ENCODE data around the gene SNX18.
"Not testable (repeated sequence)": the region's sequence is repeated elsewhere in the genome, so short reads cannot be mapped to it uniquely, and the experiment has no call there.

Gene SNX18, protein sequence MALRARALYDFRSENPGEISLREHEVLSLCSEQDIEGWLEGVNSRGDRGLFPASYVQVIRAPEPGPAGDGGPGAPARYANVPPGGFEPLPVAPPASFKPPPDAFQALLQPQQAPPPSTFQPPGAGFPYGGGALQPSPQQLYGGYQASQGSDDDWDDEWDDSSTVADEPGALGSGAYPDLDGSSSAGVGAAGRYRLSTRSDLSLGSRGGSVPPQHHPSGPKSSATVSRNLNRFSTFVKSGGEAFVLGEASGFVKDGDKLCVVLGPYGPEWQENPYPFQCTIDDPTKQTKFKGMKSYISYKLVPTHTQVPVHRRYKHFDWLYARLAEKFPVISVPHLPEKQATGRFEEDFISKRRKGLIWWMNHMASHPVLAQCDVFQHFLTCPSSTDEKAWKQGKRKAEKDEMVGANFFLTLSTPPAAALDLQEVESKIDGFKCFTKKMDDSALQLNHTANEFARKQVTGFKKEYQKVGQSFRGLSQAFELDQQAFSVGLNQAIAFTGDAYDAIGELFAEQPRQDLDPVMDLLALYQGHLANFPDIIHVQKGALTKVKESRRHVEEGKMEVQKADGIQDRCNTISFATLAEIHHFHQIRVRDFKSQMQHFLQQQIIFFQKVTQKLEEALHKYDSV

DNA sequence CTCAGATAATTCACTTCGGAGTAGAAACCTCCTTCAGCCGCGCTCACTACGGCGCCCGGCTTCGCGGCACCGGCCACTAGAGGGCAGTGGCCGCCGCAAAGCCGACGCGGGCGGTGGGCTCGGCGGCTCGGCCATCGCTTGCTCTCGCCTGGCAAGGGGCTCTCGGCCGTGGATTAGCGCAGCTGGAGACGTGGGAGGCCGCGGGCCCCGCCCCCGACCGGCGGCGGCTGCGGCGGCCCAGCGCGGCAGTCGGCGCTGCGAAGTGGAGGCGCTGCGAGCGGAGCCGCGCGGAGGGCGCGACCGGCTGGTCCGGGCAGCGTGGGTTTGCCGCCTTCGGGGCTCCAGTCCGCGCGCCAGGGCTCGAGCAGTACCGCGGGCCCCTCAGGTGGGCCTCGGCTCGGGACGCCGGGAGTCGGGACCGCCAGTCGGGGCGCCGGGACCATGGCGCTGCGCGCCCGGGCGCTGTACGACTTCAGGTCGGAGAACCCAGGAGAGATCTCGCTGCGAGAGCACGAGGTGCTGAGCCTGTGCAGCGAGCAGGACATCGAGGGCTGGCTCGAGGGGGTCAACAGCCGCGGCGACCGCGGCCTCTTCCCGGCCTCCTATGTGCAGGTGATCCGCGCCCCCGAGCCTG lies at the start of gene SNX18:
SNX18 (plus strand) TSS at position 248 of the 634 bp plus-strand sequence; CDS start at position 442, 194 bp downstream.
- ATAC-seq (peak; percentile 87), DNase-seq (peak; percentile 88)
- Mint-ChIP-seq H3K27ac (no peak within 1 kb of the TSS), H3K4me3 (peak within 1 kb of the TSS; percentile 83), H3K4me1 (peaks cover 39% of the 10 kb centered on the region), H3K9me3 (no peaks in the 10 kb centered on the region), H3K27me3 (peaks cover 2% of the 10 kb centered on the region), H3K36me3 (ENCODE audit: low read depth) (no peaks in the 10 kb centered on the region)

DNA sequence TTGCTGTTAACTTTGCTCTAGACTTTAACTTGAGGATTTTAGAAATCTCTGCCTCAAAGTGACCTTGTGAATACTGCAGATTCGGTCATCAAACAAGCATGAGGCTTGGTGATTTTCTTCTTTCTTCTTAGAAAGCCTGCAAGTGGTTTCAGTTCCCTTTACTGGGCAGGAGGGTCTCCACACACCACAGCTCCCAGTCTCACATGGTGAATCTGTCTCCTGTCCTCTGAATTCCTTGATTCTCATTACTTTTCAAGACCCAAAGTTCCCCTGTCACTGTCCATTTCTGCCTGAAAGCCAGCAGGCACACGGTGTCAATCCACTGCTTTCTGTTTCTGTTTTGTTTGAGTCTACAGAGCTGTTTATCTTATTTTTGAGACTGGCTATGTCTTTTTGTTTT lies 47.9 kb upstream of the SNX18 start:
- H3K4me1 Mint-ChIP-seq: peaks cover 7% of the 10 kb centered on the region
- H3K27ac Mint-ChIP-seq: no peak overlapping the region
- ATAC-seq (no peak), DNase-seq (no peak)
- H3K9me3 Mint-ChIP-seq: no peaks in the 10 kb centered on the region
- peaks cover 1% of the 10 kb centered on the region for H3K27me3 Mint-ChIP-seq
- H3K36me3 Mint-ChIP-seq (ENCODE audit: low read depth): no peaks in the 10 kb centered on the region
- no peak overlapping the region for H3K4me3 Mint-ChIP-seq

DNA sequence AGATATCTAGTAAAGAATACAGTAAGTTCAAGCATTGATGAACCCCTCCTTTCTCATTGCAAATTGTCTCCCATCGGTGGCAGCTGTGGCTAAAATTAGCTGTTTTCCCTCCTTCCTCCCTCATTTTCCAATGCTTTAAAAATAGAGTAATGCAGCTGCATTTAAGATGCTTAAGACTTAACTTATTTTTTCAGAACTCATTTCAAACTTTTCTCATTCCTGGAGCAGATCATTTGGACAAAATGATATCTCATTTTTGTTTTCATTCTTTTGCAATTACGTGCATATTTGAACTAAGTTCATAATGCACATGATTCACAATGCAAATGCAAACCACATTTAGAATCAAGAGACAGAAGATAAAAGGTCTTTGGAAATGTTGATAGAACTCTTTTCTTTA lies 47.4 kb upstream of the SNX18 start:
- Mint-ChIP-seq H3K36me3 (ENCODE audit: low read depth) (no peaks in the 10 kb centered on the region), H3K9me3 (no peaks in the 10 kb centered on the region), H3K4me1 (peaks cover 7% of the 10 kb centered on the region), H3K27me3 (peaks cover 1% of the 10 kb centered on the region), H3K4me3 (no peak overlapping the region), H3K27ac (no peak overlapping the region)
- DNase-seq (no peak), ATAC-seq (no peak)

GRCh38 chr5:54470677-54471076 lies 46.9 kb upstream of the SNX18 start:
- Mint-ChIP-seq H3K36me3 (ENCODE audit: low read depth) (no peaks in the 10 kb centered on the region), H3K9me3 (no peaks in the 10 kb centered on the region), H3K27ac (no peak overlapping the region), H3K4me3 (no peak overlapping the region), H3K4me1 (peaks cover 7% of the 10 kb centered on the region), H3K27me3 (peaks cover 1% of the 10 kb centered on the region)
- no peak for ATAC-seq
- no peak for DNase-seq

DNA sequence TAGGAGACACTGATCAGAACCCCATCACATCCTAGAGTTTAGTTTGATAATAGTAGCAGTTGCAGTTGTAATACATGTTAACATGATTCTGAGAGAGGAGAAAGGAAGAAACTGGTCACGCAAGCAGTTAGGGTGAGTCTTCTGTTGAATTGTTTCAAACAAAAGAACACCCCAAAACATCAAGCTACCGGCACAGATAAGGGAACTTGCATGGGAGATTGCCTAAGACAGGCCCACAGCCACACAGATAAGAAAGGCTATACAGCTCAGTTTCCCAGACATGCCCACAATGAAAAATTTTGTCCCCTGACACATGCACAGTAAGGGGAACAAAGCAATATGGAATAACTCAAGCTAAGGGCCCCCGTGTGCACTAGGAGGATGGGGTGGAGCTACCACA lies 46.2 kb upstream of the SNX18 start:
- DNase-seq: no peak
- no peak for ATAC-seq

GRCh38 chr5:54476682-54477081 lies 40.9 kb upstream of the SNX18 start:
- Mint-ChIP-seq H3K4me1 (no peaks in the 10 kb centered on the region), H3K9me3 (no peaks in the 10 kb centered on the region), H3K27me3 (peaks cover 11% of the 10 kb centered on the region), H3K36me3 (ENCODE audit: low read depth) (no peaks in the 10 kb centered on the region), H3K4me3 (no peak overlapping the region), H3K27ac (no peak overlapping the region)
- DNase-seq (no peak), ATAC-seq (no peak)

More for the DNA sequence above, 46.2 kb upstream of the SNX18 start:
- no peaks in the 10 kb centered on the region for H3K9me3 Mint-ChIP-seq
- H3K27ac Mint-ChIP-seq: no peak overlapping the region
- H3K4me3 Mint-ChIP-seq: no peak overlapping the region
- peaks cover 3% of the 10 kb centered on the region for H3K27me3 Mint-ChIP-seq
- peaks cover 7% of the 10 kb centered on the region for H3K4me1 Mint-ChIP-seq
- H3K36me3 Mint-ChIP-seq (ENCODE audit: low read depth): no peaks in the 10 kb centered on the region

GRCh38 chr5:54477941-54478478 lies 39.5 kb upstream of the SNX18 start:
- Mint-ChIP-seq H3K36me3 (ENCODE audit: low read depth) (no peaks in the 10 kb centered on the region), H3K4me3 (no peak overlapping the region), H3K27me3 (peaks cover 11% of the 10 kb centered on the region), H3K9me3 (no peaks in the 10 kb centered on the region), H3K27ac (no peak overlapping the region), H3K4me1 (no peaks in the 10 kb centered on the region)
- ATAC-seq (no peak), DNase-seq (no peak)

DNA sequence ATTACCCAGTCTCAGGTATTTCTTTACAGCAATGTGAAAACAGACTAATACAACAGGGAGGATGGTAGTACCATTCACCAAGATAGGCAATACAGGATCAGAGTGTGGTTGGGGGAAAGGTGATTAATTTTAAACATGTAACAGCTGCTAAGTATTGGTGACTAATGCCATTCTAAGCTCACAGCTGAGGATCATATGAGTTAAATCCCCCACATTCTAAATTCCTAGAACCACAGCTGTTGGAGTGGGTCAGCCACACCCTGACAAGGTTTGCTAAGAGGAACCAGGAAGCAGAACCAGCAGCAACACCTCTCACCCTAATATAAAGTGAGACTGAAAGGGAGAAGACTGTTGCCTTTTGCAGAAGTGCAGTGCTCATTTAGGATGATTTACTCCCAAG lies 37.3 kb upstream of the SNX18 start:
- peaks cover 11% of the 10 kb centered on the region for H3K27me3 Mint-ChIP-seq
- H3K36me3 Mint-ChIP-seq (ENCODE audit: low read depth): no peaks in the 10 kb centered on the region
- H3K27ac Mint-ChIP-seq: peak overlapping the region; percentile 31
- H3K4me3 Mint-ChIP-seq: no peak overlapping the region
- no peaks in the 10 kb centered on the region for H3K9me3 Mint-ChIP-seq
- ATAC-seq: no peak
- no peak for DNase-seq
- H3K4me1 Mint-ChIP-seq: no peaks in the 10 kb centered on the region

DNA sequence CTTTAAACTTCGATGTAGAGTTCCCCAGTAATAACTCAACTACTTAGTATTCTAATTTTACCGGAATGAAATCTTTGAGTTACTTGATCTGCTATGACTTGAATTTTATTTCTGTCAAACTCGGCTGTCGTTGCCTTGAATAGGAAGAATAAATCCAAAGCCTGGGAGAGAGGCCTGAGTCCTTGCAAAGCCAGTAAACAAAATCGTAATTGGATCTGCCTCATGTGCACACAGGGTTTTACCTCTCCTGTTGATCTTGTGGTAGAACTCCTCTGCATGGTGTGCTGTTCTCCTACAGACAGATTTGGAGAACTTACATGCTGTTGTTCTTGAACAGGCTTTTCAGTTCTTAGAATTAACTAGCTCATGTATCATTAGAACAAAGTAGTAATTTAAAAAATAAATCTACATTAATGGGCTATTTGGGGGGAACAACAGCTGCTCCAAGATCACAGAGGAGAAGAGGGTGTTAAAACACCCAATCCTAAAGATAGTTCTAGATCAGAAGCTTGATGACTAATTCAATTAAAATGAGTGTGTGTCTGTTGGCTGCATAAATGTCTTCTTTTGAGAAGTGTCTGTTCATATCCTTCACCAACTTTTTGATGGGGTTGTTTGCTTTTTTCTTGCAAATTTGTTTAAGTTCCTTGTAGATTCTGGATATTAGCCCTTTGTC lies 33.2 kb upstream of the SNX18 start:
- Mint-ChIP-seq H3K4me3 (no peak overlapping the region), H3K27ac (no peak overlapping the region)
- no peak for ATAC-seq

GRCh38 chr5:54485659-54486058 lies 31.9 kb upstream of the SNX18 start:
- not testable (repeated sequence) for H3K9me3 Mint-ChIP-seq; ATAC-seq; H3K4me1 Mint-ChIP-seq; H3K36me3 Mint-ChIP-seq (ENCODE audit: low read depth); H3K4me3 Mint-ChIP-seq; H3K27me3 Mint-ChIP-seq; DNase-seq; H3K27ac Mint-ChIP-seq

More for the DNA sequence above, 33.2 kb upstream of the SNX18 start:
- no peaks in the 10 kb centered on the region for H3K36me3 Mint-ChIP-seq (ENCODE audit: low read depth)
- DNase-seq: no peak
- no peaks in the 10 kb centered on the region for H3K9me3 Mint-ChIP-seq
- peaks cover 10% of the 10 kb centered on the region for H3K27me3 Mint-ChIP-seq
- no peaks in the 10 kb centered on the region for H3K4me1 Mint-ChIP-seq

GRCh38 chr5:54489648-54489979 lies 27.9 kb upstream of the SNX18 start:
- not testable (repeated sequence) for DNase-seq; ATAC-seq; H3K9me3 Mint-ChIP-seq; H3K4me1 Mint-ChIP-seq; H3K36me3 Mint-ChIP-seq (ENCODE audit: low read depth); H3K27me3 Mint-ChIP-seq; H3K27ac Mint-ChIP-seq; H3K4me3 Mint-ChIP-seq

DNA sequence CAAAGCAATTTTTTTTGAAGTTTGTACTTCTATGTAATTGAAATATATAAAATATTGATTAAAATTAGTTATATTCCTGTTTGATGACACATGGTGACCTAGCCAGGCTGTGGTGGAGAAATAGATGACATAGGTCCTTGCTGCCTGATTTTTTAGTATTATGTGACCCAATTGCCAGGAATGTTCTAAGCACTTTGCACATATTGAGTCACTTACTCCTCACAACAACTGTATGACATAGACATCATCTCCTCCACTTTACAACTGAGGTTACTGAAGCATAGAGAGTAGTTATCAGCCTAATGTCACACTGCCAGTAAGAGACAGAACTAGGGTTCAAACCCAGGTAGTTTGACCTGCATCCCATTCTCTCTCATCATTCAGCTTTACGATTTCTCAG lies 26.2 kb upstream of the SNX18 start:
- no peaks in the 10 kb centered on the region for H3K4me1 Mint-ChIP-seq
- ATAC-seq: no peak
- H3K27me3 Mint-ChIP-seq: no peaks in the 10 kb centered on the region
- no peak overlapping the region for H3K4me3 Mint-ChIP-seq
- no peaks in the 10 kb centered on the region for H3K36me3 Mint-ChIP-seq (ENCODE audit: low read depth)
- H3K27ac Mint-ChIP-seq: no peak overlapping the region
- DNase-seq: no peak
- H3K9me3 Mint-ChIP-seq: no peaks in the 10 kb centered on the region

GRCh38 chr5:54492178-54492577 lies 25.4 kb upstream of the SNX18 start:
- no peak overlapping the region for H3K4me3 Mint-ChIP-seq
- H3K27me3 Mint-ChIP-seq: no peaks in the 10 kb centered on the region
- no peaks in the 10 kb centered on the region for H3K9me3 Mint-ChIP-seq
- no peak for DNase-seq
- no peaks in the 10 kb centered on the region for H3K36me3 Mint-ChIP-seq (ENCODE audit: low read depth)
- H3K27ac Mint-ChIP-seq: no peak overlapping the region
- no peaks in the 10 kb centered on the region for H3K4me1 Mint-ChIP-seq
- no peak for ATAC-seq

DNA sequence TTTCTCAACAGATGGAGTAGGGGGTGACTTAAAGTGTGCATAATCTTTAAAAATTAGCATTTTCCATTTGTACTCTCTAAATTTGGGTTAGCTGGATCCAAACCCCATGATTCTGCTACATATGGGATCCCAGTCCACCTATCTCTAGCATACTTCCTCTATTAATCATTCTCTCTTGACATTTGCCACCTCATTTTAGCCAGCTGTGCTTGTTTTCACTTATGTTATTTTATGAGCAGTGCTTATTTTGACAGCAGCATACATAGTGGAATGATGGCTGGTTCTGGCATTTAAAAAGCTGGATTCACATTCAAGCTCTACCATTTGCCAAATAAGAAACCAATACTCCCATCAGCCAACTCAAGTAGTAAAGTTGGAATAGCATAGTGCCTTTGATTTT lies 22.5 kb upstream of the SNX18 start:
- Mint-ChIP-seq H3K9me3 (peaks cover 8% of the 10 kb centered on the region), H3K36me3 (ENCODE audit: low read depth) (no peaks in the 10 kb centered on the region), H3K27me3 (peaks cover 8% of the 10 kb centered on the region), H3K4me3 (no peak overlapping the region), H3K4me1 (no peaks in the 10 kb centered on the region), H3K27ac (no peak overlapping the region)
- ATAC-seq: no peak
- no peak for DNase-seq

Measured in activated naive CD8-positive, alpha-beta T cell treated with anti-CD3 and anti-CD28 coated beads, Interleukin-2, amount 50 U/mL, for 24 hours (primary cell).